ENCODE data around the gene RFX3. TPM values are rescaled to one million over a fixed set of nuclear protein-coding genes. Genes with fewer than 3 reads are reported as not detected.

Gene RFX3
- total RNA-seq, 2 donors from 2014 or later, result 2.2 to 2.7 TPM

DNA sequence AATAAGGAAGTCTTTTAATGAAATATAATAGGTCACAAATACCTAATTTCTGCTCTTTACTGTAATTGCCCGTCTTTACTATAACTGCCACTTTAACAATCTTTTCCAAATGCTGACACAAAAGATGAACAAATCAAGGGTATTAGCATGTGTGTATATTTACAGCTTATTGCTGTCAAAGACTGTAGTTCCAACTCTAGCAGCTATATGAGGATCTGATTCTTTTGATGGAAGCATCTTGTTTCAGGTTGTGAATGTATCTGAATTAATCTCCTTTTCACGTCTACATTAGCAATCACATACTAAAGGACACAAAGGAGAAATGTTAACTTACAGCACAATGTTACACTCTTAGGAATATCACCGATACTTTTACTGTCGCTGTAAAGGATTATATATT is 27.9 kb downstream of the RFX3 start:
- no peak overlapping the region for H3K4me3 ChIP-seq
- H3K9me3 ChIP-seq, result no peaks in the 10 kb centered on the region
- no peaks in the 10 kb centered on the region for H3K36me3 ChIP-seq
- TF ChIP-seq, protein P1, sequence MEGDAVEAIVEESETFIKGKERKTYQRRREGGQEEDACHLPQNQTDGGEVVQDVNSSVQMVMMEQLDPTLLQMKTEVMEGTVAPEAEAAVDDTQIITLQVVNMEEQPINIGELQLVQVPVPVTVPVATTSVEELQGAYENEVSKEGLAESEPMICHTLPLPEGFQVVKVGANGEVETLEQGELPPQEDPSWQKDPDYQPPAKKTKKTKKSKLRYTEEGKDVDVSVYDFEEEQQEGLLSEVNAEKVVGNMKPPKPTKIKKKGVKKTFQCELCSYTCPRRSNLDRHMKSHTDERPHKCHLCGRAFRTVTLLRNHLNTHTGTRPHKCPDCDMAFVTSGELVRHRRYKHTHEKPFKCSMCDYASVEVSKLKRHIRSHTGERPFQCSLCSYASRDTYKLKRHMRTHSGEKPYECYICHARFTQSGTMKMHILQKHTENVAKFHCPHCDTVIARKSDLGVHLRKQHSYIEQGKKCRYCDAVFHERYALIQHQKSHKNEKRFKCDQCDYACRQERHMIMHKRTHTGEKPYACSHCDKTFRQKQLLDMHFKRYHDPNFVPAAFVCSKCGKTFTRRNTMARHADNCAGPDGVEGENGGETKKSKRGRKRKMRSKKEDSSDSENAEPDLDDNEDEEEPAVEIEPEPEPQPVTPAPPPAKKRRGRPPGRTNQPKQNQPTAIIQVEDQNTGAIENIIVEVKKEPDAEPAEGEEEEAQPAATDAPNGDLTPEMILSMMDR (IDR thresholded peaks at IDR 0.05), result no peak
- H3K27ac ChIP-seq, result no peak overlapping the region
- H3K27me3 ChIP-seq, result no peaks in the 10 kb centered on the region
- H3K4me1 ChIP-seq, result peaks cover 0 to 10% of the 10 kb centered on the region in 2 donors
- no peak for DNase-seq (ENCODE audit: low spot score)

DNA sequence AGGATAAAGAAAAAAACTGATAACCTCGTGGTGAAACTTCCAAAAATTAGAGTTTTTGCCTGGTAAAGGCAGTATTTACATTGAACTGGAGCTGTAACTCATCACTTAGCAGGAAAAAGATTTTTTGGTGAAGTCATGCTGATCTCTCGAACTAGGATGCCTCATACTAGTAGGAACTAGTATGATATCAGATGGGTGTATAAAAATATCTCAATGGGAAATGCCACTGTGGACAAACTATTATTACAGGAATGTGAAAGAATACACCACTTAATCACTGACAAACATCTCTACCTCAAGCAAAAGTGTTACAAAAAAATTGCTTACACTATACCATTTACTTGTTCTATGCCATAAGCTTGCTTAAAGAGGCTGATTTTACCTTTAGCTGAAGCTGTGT is 28.4 kb downstream of the RFX3 start:
- H3K27ac ChIP-seq, result no peak overlapping the region
- DNase-seq (ENCODE audit: low spot score), result no peak
- TF ChIP-seq, protein P1 (IDR thresholded peaks at IDR 0.05), result no peak
- H3K36me3 ChIP-seq, result no peaks in the 10 kb centered on the region
- no peaks in the 10 kb centered on the region for H3K27me3 ChIP-seq
- no peaks in the 10 kb centered on the region for H3K9me3 ChIP-seq
- H3K4me3 ChIP-seq, result no peak overlapping the region
- peaks cover 0 to 10% of the 10 kb centered on the region in 2 donors for H3K4me1 ChIP-seq

DNA sequence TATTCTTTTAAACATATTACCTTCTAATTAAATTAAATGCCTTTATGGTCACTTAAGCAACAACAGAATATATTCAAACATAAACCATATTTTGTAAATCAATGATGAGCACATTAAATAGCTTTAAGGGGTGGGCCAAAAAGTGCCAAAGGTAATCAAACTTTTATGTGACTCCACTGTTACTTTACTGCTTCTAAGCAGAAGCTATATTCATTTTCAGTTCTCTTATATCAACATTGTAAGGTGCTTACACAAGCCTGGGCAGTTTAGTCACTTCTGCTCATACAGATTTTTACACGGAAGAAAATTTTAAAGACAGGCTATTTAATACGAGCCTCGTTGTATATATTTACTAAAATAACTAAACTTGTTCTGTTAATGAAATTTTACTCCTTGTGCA is 29.9 kb downstream of the RFX3 start:
- no peaks in the 10 kb centered on the region for H3K9me3 ChIP-seq
- no peaks in the 10 kb centered on the region for H3K36me3 ChIP-seq
- no peaks in the 10 kb centered on the region for H3K27me3 ChIP-seq
- no peak overlapping the region for H3K4me3 ChIP-seq
- TF ChIP-seq, protein P1 (IDR thresholded peaks at IDR 0.05), result no peak
- H3K27ac ChIP-seq, result no peak overlapping the region
- H3K4me1 ChIP-seq, result peaks cover 0 to 10% of the 10 kb centered on the region in 2 donors
- no peak for DNase-seq (ENCODE audit: low spot score)

DNA sequence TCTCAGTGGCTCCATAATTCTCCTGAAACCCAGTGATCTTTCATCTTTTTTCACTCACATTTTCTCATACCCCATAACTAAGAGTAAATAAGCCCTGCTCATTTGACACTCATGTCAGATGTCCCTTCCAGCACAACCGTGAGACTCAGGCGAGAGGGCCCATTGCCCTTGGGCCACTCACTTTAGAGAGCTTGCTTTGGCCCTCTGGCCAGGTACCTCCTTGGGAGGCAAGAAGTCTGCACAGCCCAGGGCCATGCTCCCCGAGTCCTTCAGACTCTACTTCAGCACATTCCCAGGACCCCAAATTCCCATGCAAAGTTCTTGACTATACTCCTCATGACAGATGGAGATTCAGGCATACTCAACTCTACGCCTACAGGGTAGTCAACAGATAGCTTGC is 33.6 kb downstream of the RFX3 start:
- Histone ChIP-seq H3K4me1 (peaks cover 0 to 3% of the 10 kb centered on the region in 2 donors), H3K36me3 (no peaks in the 10 kb centered on the region), H3K9me3 (no peaks in the 10 kb centered on the region), H3K27ac (no peak overlapping the region), H3K4me3 (no peak overlapping the region), H3K27me3 (no peaks in the 10 kb centered on the region)
- TF ChIP-seq, protein P1 (IDR thresholded peaks at IDR 0.05), result no peak
- no peak for DNase-seq (ENCODE audit: low spot score)

DNA sequence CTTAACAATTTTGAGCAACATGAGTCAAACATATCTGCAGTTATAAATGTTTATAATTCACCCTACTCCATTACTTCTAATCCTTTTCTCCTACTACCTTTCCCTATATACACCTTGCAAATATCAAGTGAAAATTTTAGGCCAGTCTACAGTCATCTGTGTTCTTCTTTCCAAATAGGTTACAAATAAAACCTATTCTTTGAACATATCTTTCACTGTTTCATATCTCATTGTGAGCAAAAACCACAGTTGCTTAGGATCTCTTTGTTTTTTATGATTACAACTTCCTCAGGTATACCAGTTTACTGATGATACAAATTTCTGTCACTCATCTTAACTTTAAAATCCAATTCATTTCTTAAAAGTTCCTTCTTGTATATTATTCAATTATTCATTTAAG is 34.4 kb downstream of the RFX3 start:
- Histone ChIP-seq H3K4me1 (no peaks in the 10 kb centered on the region), H3K27me3 (no peaks in the 10 kb centered on the region), H3K4me3 (no peak overlapping the region), H3K36me3 (no peaks in the 10 kb centered on the region), H3K9me3 (no peaks in the 10 kb centered on the region), H3K27ac (no peak overlapping the region)
- TF ChIP-seq, protein P1 (IDR thresholded peaks at IDR 0.05), result no peak
- DNase-seq (ENCODE audit: low spot score), result no peak

DNA sequence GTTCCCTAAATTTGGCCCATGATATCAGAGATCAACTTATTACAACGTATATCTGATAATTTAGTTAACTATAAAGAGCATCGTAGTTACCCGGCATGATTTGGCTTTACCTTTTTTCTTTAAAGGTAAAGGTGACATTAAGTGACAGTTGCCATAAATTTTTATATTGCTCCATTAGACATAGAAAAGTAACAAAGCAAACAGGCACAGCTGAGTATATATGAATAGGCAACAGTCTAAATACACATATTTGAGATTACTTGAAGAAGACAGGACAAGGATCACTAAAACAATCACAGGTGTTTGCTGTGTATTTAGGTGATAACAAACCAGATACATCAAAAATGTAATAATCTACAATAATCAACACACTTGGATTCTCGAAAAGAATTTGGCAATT is 34.8 kb downstream of the RFX3 start:
- no peaks in the 10 kb centered on the region for H3K9me3 ChIP-seq
- TF ChIP-seq, protein P1 (IDR thresholded peaks at IDR 0.05), result no peak
- no peak for DNase-seq (ENCODE audit: low spot score)
- no peak overlapping the region for H3K27ac ChIP-seq
- no peaks in the 10 kb centered on the region for H3K4me1 ChIP-seq
- H3K4me3 ChIP-seq, result no peak overlapping the region
- H3K27me3 ChIP-seq, result no peaks in the 10 kb centered on the region
- no peaks in the 10 kb centered on the region for H3K36me3 ChIP-seq
